ENCODE results near the gene RAB4A. TPM values are rescaled to one million over a fixed set of nuclear protein-coding genes. Genes with fewer than 3 reads are reported as not detected.

RAB4A gene
- total RNA-seq, 2 experiments from 2014 or later: 22.9 to 25.9 TPM

GRCh38 chr1:229247871-229248270, 23.0 kb upstream of the RAB4A start:
- ChIA-PET POLR2A (no interaction called here), CTCF (interaction anchor here (1.5 kb wide), 1 partner anchor 234 kb away, joined by 4 read pairs; no protein-coding TSS in a partner anchor)
- no peak for DNase-seq
- intact Hi-C loops (cut with micrococcal nuclease): no loop called here
- peaks cover 18% of the 10 kb centered on the region for H3K9me3 Mint-ChIP-seq
- no peaks in the 10 kb centered on the region for H3K27me3 Mint-ChIP-seq
- peaks cover 5% of the 10 kb centered on the region for H3K36me3 Mint-ChIP-seq
- H3K4me1 Mint-ChIP-seq (ENCODE audit: low read depth): peaks cover 30% of the 10 kb centered on the region
- H3K27ac Mint-ChIP-seq: no peak overlapping the region
- no peak overlapping the region for H3K4me3 Mint-ChIP-seq

- ChIA-PET CTCF (interaction anchor here (0.6 to 1.5 kb wide), 3 partner anchors 21 to 872 kb away, joined by 3 to 4 read pairs (median 3); no protein-coding TSS in a partner anchor), POLR2A (no interaction called here)
- peaks cover 7% of the 10 kb centered on the region for H3K9me3 Mint-ChIP-seq
- no peak overlapping the region for H3K27ac Mint-ChIP-seq
- H3K27me3 Mint-ChIP-seq: no peaks in the 10 kb centered on the region
- peaks cover 39% of the 10 kb centered on the region for H3K4me1 Mint-ChIP-seq (ENCODE audit: low read depth)
- intact Hi-C loops (cut with micrococcal nuclease): no loop called here
- no peaks in the 10 kb centered on the region for H3K36me3 Mint-ChIP-seq
- no peak for DNase-seq
- no peak overlapping the region for H3K4me3 Mint-ChIP-seq
Observed at GRCh38 chr1:229248821-229249817, 21.8 kb upstream of the RAB4A start.

- intact Hi-C loops (cut with micrococcal nuclease): loop anchor here (10.0 kb wide), 2 partner anchors 95 to 375 kb away; partner anchors contain the start of genes CCSAP, TAF5L and URB2
- H3K9me3 Mint-ChIP-seq: no peaks in the 10 kb centered on the region
- peaks cover 44% of the 10 kb centered on the region for H3K4me1 Mint-ChIP-seq (ENCODE audit: low read depth)
- no peak overlapping the region for H3K27ac Mint-ChIP-seq
- H3K27me3 Mint-ChIP-seq: no peaks in the 10 kb centered on the region
- no peak overlapping the region for H3K4me3 Mint-ChIP-seq
- H3K36me3 Mint-ChIP-seq: no peaks in the 10 kb centered on the region
- DNase-seq: no peak
- ChIA-PET POLR2A (no interaction called here), CTCF (interaction anchor here (1.0 kb wide), 1 partner anchor 22 kb away, joined by 3 read pairs; no protein-coding TSS in a partner anchor)
Observed at GRCh38 chr1:229249854-229250644, 20.9 kb upstream of the RAB4A start.

GRCh38 chr1:229251185-229251584, 19.7 kb upstream of the RAB4A start:
- Mint-ChIP-seq H3K27ac (no peak overlapping the region), H3K4me3 (no peak overlapping the region), H3K27me3 (no peaks in the 10 kb centered on the region), H3K36me3 (no peaks in the 10 kb centered on the region), H3K9me3 (no peaks in the 10 kb centered on the region), H3K4me1 (ENCODE audit: low read depth) (peaks cover 48% of the 10 kb centered on the region)
- DNase-seq: no peak
- POLR2A ChIA-PET: no interaction called here
- intact Hi-C loops (cut with micrococcal nuclease): loop anchor here (10.0 kb wide), 2 partner anchors 94 to 374 kb away; partner anchors contain the start of genes CCSAP, TAF5L and URB2
- CTCF ChIA-PET: interaction anchor here (1.5 to 1.6 kb wide), 2 partner anchors 24 to 587 kb away, joined by 5 read pairs; no protein-coding TSS in a partner anchor

DNA sequence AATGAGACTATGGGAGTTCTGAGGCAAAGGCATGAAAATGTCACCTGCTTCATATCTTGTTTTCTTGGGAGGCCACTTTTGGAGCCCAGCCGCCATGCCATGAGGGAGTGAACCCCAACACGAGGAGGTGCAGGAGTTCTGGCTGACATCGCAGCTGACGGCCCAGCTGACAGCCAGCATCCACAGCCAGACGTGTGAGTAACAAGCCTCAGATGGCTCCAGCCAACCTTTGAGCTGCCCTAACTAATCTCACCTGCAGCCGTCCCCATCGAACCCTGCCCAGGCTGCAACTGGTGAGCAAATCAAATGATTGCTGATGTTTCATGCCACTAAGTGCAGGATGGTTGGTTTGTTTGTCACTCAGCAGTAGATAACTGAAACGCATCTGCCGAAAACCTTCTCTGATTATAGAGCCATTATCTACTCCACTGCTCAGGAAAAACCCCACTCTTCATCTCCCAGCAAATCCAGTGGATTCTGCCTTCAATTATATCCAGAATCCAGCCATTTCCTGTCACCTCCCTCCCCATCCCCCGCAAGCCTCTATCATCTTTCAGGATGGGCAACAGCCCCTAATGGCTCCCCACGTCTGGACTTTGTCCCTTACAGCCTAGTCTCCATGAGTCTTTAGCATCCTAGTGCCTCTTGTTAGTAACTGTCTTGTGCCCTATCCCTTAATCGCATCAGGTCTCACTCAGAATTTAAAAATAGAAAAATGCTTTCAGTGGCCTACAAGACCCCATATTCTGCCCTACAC, 18.5 kb upstream of the RAB4A start:
- no peak overlapping the region for H3K4me3 Mint-ChIP-seq
- no peaks in the 10 kb centered on the region for H3K9me3 Mint-ChIP-seq
- H3K27me3 Mint-ChIP-seq: no peaks in the 10 kb centered on the region
- H3K36me3 Mint-ChIP-seq: no peaks in the 10 kb centered on the region
- CTCF ChIA-PET: interaction anchor here (1.5 to 1.6 kb wide), 2 partner anchors 25 to 588 kb away, joined by 5 read pairs; no protein-coding TSS in a partner anchor
- POLR2A ChIA-PET: no interaction called here
- DNase-seq: no peak
- H3K27ac Mint-ChIP-seq: peak overlapping the region; percentile 76
- peaks cover 48% of the 10 kb centered on the region for H3K4me1 Mint-ChIP-seq (ENCODE audit: low read depth)
- intact Hi-C loops (cut with micrococcal nuclease): loop anchor here (10.0 kb wide), 2 partner anchors 92 to 372 kb away; partner anchors contain the start of genes CCSAP, TAF5L and URB2

- POLR2A ChIA-PET: no interaction called here
- H3K9me3 Mint-ChIP-seq: no peaks in the 10 kb centered on the region
- H3K4me1 Mint-ChIP-seq (ENCODE audit: low read depth): peaks cover 55% of the 10 kb centered on the region
- DNase-seq: peak; percentile 32
- intact Hi-C loops (cut with micrococcal nuclease): loop anchor here (1.0 to 10.0 kb wide), 3 partner anchors 91 to 371 kb away; partner anchors contain the start of genes CCSAP, TAF5L and URB2
- peak overlapping the region; percentile 66 for H3K4me3 Mint-ChIP-seq
- CTCF ChIA-PET: interaction anchor here (0.7 to 2.3 kb wide), 5 partner anchors 24 to 560 kb away, joined by 3 to 12 read pairs (median 5); no protein-coding TSS in a partner anchor
- H3K27me3 Mint-ChIP-seq: no peaks in the 10 kb centered on the region
- H3K36me3 Mint-ChIP-seq: no peaks in the 10 kb centered on the region
- peak overlapping the region; percentile 76 for H3K27ac Mint-ChIP-seq
Observed at GRCh38 chr1:229253151-229253974, 17.5 kb upstream of the RAB4A start.

DNA sequence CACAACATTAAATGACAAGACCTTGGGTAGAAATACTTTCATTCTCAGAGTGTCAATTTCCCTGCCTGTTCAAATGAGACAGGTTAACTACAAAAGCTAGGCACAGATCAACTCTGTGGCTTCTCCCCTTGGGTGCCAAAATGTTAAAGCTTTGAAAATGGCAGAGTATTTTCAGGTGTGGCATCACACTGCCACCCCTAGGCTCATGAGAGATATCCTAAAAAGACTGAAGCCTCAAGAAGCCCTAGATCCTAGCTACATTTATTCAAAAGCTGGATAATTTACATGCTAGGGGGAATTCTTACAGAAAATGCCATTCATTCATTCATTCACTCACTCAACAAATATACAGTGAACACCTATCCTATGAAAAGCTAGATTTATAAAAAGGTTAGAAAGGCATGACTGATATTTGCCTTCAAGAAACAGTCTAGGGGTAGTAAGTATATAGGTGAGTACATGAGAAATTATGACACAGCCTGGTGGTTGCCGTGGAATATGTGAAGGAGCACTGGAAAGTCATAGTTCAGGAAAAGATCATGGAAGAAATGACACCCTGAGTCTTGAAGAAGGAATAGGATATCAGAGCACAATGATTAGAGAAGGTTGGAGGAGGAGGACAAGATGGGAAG, 15.9 kb upstream of the RAB4A start:
- Mint-ChIP-seq H3K36me3 (no peaks in the 10 kb centered on the region), H3K27me3 (no peaks in the 10 kb centered on the region), H3K27ac (no peak overlapping the region), H3K9me3 (no peaks in the 10 kb centered on the region), H3K4me3 (no peak overlapping the region), H3K4me1 (ENCODE audit: low read depth) (peaks cover 48% of the 10 kb centered on the region)
- CTCF ChIA-PET: interaction anchor here (0.7 to 7.2 kb wide), 23 partner anchors 11 to 601 kb away, joined by 3 to 123 read pairs (median 4); partner anchors contain the start of gene ABCB10
- DNase-seq: peak; percentile 33
- POLR2A ChIA-PET: interaction anchor here (0.6 to 1.4 kb wide), 5 partner anchors 30 to 912 kb away, joined by 3 to 4 read pairs (median 3); no protein-coding TSS in a partner anchor
- intact Hi-C loops (cut with micrococcal nuclease): loop anchor here (10.0 kb wide), 2 partner anchors 90 to 370 kb away; partner anchors contain the start of genes CCSAP, TAF5L and URB2

- Mint-ChIP-seq H3K4me1 (ENCODE audit: low read depth) (peaks cover 29% of the 10 kb centered on the region), H3K9me3 (no peaks in the 10 kb centered on the region), H3K27me3 (no peaks in the 10 kb centered on the region), H3K27ac (no peak overlapping the region), H3K4me3 (no peak overlapping the region), H3K36me3 (no peaks in the 10 kb centered on the region)
- intact Hi-C loops (cut with micrococcal nuclease): loop anchor here (1.0 to 10.0 kb wide), 5 partner anchors 87 to 1052 kb away; partner anchors contain the start of genes CCSAP, TAF5L and URB2
- ChIA-PET CTCF (interaction anchor here (0.6 to 7.2 kb wide), 38 partner anchors 10 to 594 kb away, joined by 3 to 123 read pairs (median 4); partner anchors contain the start of genes CCSAP and NUP133), POLR2A (interaction anchor here (0.8 to 1.2 kb wide), 2 partner anchors 183 to 224 kb away, joined by 3 to 4 read pairs; no protein-coding TSS in a partner anchor)
- DNase-seq: peak; percentile 69
Observed at GRCh38 chr1:229258031-229258756, 12.7 kb upstream of the RAB4A start.

GRCh38 chr1:229258757-229259060, 12.2 kb upstream of the RAB4A start:
- no peak for DNase-seq
- H3K27me3 Mint-ChIP-seq: no peaks in the 10 kb centered on the region
- ChIA-PET POLR2A (interaction anchor here (0.8 to 1.2 kb wide), 2 partner anchors 182 to 223 kb away, joined by 3 to 4 read pairs; no protein-coding TSS in a partner anchor), CTCF (interaction anchor here (0.6 to 7.2 kb wide), 36 partner anchors 9 to 594 kb away, joined by 3 to 123 read pairs (median 4); partner anchors contain the start of genes CCSAP and NUP133)
- no peak overlapping the region for H3K27ac Mint-ChIP-seq
- H3K4me1 Mint-ChIP-seq (ENCODE audit: low read depth): peaks cover 24% of the 10 kb centered on the region
- intact Hi-C loops (cut with micrococcal nuclease): loop anchor here (1.0 to 10.0 kb wide), 5 partner anchors 86 to 1052 kb away; partner anchors contain the start of genes CCSAP, TAF5L and URB2
- H3K36me3 Mint-ChIP-seq: no peaks in the 10 kb centered on the region
- no peak overlapping the region for H3K4me3 Mint-ChIP-seq
- H3K9me3 Mint-ChIP-seq: no peaks in the 10 kb centered on the region

All from activated CD4-positive, alpha-beta memory T cell treated with anti-CD3 and anti-CD28 coated beads for 36 hours (primary cell).